Cardiac fibroblast (primary cell): ENCODE data around the gene PHACTR1.

Experiments used
- DNase-seq, 2 donors: peaks; one replicate each; pipeline versions ENCODE4 v3.0.0 to v3.0.0-alpha.2; 2010; ENCODE audit warnings: low read depth in 2 of 2
- H3K4me3 ChIP-seq, 2 donors: replicated peaks in 1 of 2; 1 replicate in 1 of 2; 2 replicates in 1 of 2; pipeline ENCODE4 v1.5.1; 2011; ENCODE audit warnings: low read depth in 2 of 2, low read length in 2 of 2, mild to moderate bottlenecking in 2 of 2, moderate library complexity in 1 of 2
- TF ChIP-seq, protein P1 (sequence below): IDR thresholded peaks from one replicate; pipeline ENCODE4 v1.5.1; 2011; ENCODE audit warnings: low read depth, mild to moderate bottlenecking, low read length, inconsistent platforms

Gene PHACTR1

DNA sequence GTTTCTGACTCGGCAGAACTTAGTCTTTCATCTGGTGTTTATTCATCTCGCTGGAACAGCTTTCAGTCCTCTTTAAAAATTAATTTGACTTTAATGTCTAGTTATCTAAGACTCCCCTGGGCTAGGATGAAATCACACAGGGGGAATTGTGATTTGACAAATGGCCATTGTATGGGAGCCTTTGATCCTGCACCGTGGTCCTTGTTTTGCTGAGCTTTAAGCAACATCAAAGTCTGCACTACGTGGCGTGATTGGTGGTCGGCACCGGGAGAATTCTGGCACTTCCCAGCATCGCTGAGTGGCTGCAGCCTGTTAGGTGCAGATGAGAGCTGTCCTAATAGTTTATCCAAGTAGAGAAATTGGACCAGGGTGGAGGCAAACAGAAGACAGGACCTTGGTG, 464.8 kb downstream of the PHACTR1 start:
- H3K4me3 ChIP-seq, result no peak overlapping the region
- TF ChIP-seq, protein P1, sequence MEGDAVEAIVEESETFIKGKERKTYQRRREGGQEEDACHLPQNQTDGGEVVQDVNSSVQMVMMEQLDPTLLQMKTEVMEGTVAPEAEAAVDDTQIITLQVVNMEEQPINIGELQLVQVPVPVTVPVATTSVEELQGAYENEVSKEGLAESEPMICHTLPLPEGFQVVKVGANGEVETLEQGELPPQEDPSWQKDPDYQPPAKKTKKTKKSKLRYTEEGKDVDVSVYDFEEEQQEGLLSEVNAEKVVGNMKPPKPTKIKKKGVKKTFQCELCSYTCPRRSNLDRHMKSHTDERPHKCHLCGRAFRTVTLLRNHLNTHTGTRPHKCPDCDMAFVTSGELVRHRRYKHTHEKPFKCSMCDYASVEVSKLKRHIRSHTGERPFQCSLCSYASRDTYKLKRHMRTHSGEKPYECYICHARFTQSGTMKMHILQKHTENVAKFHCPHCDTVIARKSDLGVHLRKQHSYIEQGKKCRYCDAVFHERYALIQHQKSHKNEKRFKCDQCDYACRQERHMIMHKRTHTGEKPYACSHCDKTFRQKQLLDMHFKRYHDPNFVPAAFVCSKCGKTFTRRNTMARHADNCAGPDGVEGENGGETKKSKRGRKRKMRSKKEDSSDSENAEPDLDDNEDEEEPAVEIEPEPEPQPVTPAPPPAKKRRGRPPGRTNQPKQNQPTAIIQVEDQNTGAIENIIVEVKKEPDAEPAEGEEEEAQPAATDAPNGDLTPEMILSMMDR, result no peak
- DNase-seq, result no peak

DNA sequence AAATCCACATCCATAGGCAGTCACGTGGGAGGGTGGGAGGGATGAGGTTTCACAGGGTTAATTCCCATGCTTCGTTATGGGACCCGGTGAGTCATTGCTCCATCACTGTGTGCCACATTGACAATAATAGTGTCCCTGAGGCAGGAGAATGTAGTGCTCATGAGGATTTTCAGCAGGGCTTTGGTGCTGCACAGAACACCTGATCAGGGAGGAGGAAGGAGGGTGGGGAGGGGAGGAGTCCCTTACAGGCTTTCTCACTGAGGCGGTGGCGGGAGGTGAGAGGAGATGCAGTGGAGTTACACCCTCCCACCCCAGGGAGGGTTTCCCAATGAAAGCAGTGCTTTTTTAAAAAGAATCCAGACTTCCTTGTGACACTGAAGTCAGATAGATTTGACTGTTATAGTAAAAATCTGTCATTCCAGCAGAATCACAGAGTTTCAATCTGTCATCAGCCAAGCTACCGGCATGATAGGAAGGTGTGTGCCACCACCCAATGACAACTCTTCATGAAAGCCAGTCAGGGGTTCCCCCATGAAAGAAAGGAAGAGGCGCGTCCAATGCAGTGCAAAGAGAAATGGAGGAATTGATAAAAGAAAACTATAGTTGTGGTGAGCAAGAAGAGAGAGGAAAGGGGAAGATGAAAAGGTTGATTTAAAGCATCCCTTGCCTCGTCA, 467.0 kb downstream of the PHACTR1 start:
- no peak for DNase-seq
- TF ChIP-seq, protein P1, result no peak

DNA sequence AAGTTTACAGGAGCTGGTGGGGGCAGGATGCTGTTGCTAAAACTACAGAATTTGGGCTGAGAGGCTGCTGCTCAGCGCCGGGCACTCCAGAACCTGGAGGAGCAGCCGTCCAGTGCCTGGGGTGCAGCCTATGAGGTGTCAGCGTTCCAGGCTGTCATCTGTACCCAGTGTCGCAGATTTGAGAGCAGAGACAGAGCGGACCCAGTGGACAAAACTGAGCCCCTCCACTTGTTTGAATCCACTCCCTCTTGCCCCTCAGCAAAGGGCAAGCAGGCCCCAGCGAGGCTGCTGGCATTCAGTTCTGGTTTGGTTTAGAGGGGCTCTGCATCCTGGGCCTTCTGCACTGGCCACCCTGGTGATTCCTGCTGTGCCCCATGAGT, 467.5 kb downstream of the PHACTR1 start:
- no peak overlapping the region for H3K4me3 ChIP-seq
- TF ChIP-seq, protein P1, result no peak
- no peak for DNase-seq

More for the DNA sequence above, 467.0 kb downstream of the PHACTR1 start:
- no peak overlapping the region for H3K4me3 ChIP-seq

DNA sequence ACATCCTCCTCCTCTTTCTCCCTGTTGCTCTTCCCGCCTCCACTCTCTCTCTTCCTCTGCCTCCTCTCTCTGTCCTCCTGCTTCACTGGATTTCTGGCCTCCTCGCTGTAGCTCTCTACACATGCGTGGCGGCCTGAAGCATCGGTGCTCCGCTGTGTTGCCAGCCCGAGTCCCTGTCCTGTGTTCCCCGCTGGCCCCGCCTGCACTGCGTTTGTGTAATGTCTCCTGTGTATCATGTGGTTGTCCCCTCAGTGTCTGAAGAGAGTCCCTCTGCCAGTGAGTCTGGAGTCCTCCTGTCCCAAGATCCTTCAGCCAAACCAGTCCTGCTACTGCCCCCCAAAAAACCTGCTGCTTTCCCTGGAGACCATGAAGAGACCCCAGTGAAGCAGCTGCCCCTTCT, 468.0 kb downstream of the PHACTR1 start:
- no peak for DNase-seq
- H3K4me3 ChIP-seq, result no peak overlapping the region
- TF ChIP-seq, protein P1, result no peak

DNA sequence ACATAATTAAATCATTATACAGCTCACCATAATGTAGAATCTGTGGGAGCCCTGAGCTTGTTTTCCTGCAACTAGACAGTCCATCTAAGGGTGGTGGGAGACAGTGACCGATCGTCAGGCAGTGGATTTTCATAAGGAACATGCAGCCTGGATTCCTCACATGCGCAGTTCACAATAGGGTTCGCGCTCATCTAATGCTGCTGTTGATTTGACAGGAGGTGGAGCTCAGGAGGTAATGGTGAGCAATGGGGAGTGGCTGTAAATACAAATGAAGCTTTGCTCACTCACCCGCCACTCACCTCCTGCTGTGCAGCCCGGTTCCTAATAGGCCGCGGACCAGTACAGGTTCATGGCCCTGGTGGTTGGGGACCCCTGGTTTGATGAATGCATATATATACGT, 470.3 kb downstream of the PHACTR1 start:
- TF ChIP-seq, protein P1, result no peak
- H3K4me3 ChIP-seq, result no peak overlapping the region
- DNase-seq, result no peak

DNA sequence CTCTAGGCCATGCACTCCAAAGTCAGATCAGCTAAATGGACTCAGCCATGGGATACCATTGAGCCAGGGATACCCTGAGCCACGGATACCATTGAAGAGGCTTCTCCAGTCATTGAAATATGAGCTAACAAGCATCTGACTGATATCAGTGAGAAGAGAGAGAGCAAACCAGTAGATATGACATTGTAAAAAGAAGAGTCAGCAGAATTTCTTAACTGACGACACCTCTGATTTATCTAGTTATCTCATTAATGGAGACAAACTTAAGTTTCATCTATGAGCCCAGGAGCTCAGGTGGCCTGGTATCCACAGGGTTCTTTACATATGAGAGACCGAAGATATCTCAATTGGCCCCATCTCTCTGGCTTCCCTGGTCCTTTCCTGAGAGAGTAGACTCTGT, 471.1 kb downstream of the PHACTR1 start:
- no peak overlapping the region for H3K4me3 ChIP-seq
- no peak for DNase-seq
- TF ChIP-seq, protein P1, result no peak

DNA sequence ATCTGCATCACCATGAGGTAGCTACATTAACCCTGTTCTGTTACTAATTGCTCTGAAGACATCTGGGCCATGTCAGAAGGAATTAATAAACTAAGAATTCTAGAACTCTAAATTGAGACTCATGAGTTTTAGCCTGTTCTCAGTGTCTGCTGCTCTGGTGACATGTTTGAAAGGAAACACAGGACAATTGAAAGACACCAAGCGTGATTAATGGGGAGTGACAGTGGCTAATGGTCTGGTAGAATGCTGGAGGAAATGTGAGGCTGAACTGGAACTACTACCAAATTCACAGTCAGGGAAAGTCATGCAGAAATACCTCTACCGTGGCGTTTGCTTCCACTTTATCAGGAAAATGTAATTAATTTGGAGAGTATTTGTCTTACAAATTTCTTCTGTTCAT, 471.7 kb downstream of the PHACTR1 start:
- TF ChIP-seq, protein P1, result no peak
- H3K4me3 ChIP-seq, result no peak overlapping the region
- DNase-seq, result no peak
